GM18508 (cell line): ENCODE measurements around the gene CCDC33.

Source experiments
- ATAC-seq: cut with Tn5 transposase; IDR thresholded peaks from one replicate; pipeline ENCODE4 v1.9.1; 2021; ENCODE audit warnings: moderate number of reproducible peaks; ENCODE audit not compliant: insufficient read depth, unreplicated experiment

Gene CCDC33

GRCh38 chr15:74305687-74306086, 69.6 kb downstream of the CCDC33 start:
- ATAC-seq = no peak

- no peak for ATAC-seq
These were observed 70.7 kb downstream of the CCDC33 start for GRCh38 chr15:74306781-74307217.

- no peak for ATAC-seq
These were observed 72.0 kb downstream of the CCDC33 start for GRCh38 chr15:74307827-74308811.

GRCh38 chr15:74311734-74312444, 75.8 kb downstream of the CCDC33 start:
- ATAC-seq = no peak

- no peak for ATAC-seq
These were observed 76.4 kb downstream of the CCDC33 start for GRCh38 chr15:74312445-74313007.

- no peak for ATAC-seq
These were observed 77.8 kb downstream of the CCDC33 start for GRCh38 chr15:74313889-74314288.

- no peak for ATAC-seq
These were observed 78.8 kb downstream of the CCDC33 start for GRCh38 chr15:74314795-74315438.

GRCh38 chr15:74315626-74316025, 79.5 kb downstream of the CCDC33 start:
- no peak for ATAC-seq

- ATAC-seq = no peak
These were observed 80.0 kb downstream of the CCDC33 start for GRCh38 chr15:74316141-74316540.

GRCh38 chr15:74317820-74318375, 81.8 kb downstream of the CCDC33 start:
- no peak for ATAC-seq

- no peak for ATAC-seq
These were observed 82.4 kb downstream of the CCDC33 start for GRCh38 chr15:74318376-74319137.

- ATAC-seq = no peak
These were observed 83.0 kb downstream of the CCDC33 start for GRCh38 chr15:74319138-74319460.

- ATAC-seq = no peak
These were observed 83.6 kb downstream of the CCDC33 start for GRCh38 chr15:74319596-74320351.

GRCh38 chr15:74320352-74321247, 84.5 kb downstream of the CCDC33 start:
- ATAC-seq = no peak

- no peak for ATAC-seq
These were observed 86.5 kb downstream of the CCDC33 start for GRCh38 chr15:74322558-74323180.

- ATAC-seq = no peak
These were observed 88.6 kb downstream of the CCDC33 start for GRCh38 chr15:74324714-74325113.

GRCh38 chr15:74326746-74327145, 90.6 kb downstream of the CCDC33 start:
- ATAC-seq = no peak
